GM21447 (cell line): ENCODE measurements around the gene PVALEF.

ENCODE experiments used
- ATAC-seq: cut with Tn5 transposase; IDR thresholded peaks from one replicate; pipeline ENCODE4 v1.9.1; 2021; ENCODE audit not compliant: unreplicated experiment

Gene PVALEF

DNA sequence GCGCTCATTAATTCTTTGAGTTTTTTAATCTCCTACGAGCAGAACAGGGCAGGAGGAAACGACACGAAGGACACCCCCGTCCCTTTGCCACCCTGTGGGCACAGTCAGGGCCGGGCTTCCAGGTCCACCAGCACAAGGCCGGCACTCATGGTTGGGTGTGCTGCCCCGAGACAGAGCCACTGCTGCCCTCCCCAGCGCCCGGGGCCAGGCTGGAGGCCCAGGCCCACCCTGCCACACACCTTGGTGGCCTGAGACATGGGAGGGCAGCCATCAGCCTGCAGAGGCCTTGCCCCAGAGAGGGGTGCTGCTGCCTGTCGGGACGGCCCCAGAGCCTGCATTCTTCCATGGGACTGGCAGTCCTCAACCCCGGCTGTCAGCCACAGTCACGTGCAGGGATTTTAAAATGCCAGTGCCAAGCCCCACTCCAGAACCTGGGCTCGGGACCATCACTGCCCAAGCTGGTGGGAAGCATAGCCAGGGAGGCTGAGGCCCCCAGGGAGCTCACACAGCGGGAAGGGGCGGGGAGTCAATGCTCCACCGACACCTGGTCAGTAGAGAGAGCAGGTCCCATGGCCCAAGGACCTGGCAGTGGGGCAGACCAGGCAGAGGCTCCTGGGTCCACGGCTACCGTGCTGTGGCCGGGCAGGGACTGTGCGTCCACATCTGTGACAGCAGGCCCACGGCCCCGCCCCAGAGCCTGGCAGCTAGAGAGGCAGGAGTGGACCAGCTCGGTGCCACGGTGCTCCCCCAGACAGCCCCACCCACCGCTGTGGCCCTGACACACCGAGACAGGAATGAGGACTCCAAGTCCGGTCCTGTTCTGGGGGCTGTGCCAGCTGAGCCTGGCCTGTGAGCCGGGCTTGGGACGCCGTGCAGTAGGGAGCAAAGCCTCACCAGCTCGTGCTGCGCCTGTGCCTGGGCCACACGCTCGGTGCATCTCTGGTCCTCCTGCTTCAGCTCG lies 29.9 kb downstream of the PVALEF start:
- ATAC-seq, result no peak

DNA sequence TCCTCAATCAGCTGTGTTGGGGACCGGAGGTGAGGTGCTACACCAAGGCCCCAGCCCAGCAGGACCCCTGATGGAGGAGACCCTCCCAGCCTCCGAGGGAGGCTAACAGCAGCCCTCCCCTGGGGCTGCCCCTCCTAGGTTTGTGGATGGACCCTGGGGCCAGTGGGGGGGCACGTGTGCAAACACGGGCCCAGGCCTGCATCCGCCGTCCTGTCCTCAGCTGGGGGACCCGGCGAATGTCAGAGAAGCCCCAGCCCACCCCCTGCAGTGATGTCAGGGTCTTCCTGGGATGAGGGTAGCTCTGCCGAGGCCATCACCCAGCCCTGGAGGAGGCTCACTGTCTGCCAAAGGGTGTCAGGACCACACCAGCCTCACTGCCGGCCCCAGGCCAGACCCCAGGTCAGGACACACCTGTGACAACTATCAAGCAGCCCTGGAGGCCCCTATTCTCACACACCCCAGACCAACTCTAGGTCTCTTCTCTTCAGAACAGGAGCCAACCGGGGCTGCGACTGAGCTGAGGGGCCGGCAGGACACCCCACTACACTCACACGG lies 30.7 kb downstream of the PVALEF start:
- no peak for ATAC-seq

DNA sequence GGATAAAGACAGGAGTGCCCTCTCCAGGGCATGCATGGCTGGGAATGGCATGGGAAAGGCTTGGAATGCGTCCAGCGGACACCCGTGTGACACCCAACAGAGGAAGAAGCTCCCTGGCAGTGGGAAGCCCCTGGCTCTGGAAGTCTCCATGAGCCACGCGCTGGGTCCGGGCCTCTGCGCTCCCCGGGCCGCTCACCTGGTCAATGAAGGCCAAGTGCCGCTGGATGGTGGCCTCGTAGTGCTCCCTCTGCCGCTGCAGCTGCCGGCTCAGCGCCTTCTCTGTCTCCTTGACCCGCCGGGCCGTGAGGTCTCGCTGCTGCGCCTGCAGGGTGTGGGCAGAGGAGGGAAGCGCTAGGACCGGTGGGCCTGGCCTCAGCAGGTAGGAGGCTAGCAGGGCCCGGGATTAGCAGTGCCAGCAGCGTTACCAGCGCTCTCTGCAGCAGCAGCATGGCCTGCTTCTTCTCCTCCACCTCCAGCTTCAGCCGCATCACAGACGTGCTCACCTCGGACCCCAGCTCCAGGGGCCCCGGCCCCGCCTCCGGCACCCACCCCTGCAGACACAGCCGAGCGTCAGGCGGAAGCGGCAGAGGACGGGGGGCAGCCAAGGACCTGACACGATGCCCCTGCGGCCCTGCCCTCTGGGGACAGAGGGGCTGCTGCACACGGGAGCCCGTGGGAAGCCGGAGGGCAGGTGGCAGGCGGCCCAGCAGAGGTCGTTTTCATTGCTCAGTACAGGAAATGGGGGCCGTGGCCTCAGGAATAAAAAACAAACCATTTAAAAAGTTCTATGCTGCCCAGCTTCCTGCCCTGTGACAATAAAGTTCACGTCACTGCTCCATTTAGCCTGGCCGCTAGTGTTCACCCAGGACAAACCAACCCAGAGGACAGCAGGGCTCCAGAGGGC lies 31.4 kb downstream of the PVALEF start:
- no peak for ATAC-seq

- no peak for ATAC-seq
Measured at GRCh38 chr17:81197409-81197795, 32.1 kb downstream of the PVALEF start.

GRCh38 chr17:81197831-81198490 lies 32.7 kb downstream of the PVALEF start:
- ATAC-seq, result no peak

- ATAC-seq, result no peak
Measured at GRCh38 chr17:81198826-81199481, 33.6 kb downstream of the PVALEF start.

DNA sequence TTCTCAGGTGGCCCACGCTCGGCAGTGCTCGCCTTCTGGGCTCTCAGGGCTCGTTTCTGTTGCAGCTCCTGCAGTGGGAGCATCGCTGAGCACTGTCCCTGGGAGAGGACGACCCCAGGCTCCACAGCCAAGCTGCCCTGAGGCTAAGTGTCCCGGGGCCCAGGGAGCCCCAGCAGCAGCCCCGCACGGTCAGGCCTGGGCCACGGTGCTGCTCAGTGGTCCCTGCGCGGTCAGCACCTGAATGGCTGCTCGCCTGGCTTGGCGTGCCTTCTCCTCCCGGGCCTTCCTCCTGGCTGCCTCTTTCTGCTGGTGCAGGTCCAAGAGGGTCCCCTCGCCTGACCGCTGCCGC lies 34.1 kb downstream of the PVALEF start:
- no peak for ATAC-seq

GRCh38 chr17:81200201-81200600 lies 34.9 kb downstream of the PVALEF start:
- ATAC-seq, result no peak

DNA sequence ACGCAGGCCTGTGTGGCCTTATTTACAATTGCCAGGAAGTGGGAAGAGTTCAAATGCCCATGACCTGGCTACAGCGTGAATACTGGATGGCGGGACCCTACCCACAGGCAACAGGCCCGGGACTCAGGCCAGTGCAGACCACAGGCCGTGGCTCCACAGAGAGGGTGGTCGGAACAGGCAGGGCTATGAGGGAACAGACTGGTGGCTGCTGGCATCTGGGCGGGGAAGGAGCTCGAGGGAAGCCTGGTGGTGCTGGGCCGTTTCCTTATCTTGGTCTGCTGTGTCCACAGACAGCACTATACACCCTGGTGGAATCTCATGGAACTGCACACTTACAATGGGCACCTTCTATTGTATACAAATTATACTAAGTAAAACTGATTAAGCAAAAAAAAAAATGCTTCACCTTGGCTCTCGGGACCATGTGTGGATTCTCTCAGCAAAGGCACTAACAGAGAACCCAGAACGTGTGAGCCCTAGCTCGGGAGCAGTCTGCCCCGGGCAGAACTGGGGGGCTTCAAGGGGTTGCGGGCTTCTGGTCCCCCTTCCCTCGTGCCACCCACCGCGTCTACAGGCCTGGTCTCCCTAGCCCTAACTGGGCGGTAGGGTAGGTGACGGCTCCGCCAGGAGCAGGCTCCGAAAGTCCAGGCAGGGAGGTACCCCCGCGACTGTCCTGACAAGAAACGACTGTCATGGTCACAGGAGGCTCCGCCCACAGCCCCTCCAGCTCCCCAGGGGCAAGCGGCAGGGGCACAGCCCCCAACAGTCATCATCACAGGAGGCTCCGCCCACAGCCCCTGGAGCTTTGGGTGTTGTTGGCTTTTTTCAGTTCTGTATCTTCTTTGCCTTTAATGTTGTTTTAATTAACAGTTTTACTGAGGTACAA lies 35.6 kb downstream of the PVALEF start:
- no peak for ATAC-seq

DNA sequence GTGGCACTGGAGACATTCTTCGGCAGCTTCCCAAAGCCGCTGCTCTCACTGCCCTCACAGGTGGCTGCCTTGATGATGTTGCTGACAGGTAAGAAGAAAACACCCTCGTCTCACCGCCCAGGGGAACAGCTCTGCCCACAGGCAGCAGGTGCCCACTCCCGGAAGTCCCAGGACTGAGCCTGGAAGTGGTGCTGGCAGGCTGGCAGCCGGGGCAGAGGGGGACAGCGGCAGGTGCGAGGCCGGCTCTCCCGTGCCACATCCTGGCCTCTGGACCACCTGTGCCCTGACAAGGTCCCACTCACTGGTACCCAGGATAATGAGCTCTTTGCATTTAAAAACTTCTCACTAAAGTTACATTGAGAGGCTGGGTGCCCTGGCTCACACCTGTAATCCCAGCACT lies 37.0 kb downstream of the PVALEF start:
- ATAC-seq, result no peak

DNA sequence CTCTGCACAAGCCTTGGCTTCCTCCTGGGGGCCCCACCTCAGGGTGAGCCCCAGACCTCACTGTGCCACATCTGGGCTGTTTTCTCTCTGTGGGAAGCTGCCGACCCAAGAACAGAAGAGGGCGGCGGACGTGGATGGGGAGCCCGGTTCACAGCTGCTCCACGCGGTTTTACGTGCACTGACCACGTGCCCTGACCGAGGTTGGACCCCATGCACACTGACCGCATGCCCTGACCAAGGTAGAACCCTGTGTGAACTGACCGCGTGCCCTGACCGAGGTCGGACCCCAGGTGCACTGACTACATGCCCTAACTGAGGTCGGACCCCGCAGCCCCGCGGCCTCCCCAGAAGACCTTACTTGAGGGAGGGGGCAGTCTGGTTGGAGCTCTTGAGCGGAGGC lies 37.8 kb downstream of the PVALEF start:
- ATAC-seq, result no peak

GRCh38 chr17:81204578-81204977 lies 39.3 kb downstream of the PVALEF start:
- ATAC-seq, result no peak

DNA sequence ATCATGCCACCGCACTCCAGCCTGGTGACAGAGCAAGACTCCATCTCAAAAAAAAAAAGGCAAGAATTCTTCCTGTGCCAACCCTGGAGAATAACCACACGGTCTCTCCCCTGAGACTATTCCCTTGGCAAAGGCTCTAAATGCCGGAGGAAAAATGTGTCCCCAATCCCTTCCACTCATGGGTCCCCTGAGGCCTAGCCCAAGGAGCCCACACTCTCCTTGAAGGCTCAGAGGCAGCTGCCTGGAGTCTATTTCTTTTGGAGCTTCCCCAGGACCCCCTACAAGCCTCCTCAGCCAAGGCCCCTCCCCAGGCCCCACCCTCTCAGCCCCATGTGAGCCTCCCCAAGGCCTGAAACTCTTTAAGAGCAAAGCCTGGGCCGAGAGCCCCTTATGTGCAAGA lies 40.9 kb downstream of the PVALEF start:
- ATAC-seq, result no peak

DNA sequence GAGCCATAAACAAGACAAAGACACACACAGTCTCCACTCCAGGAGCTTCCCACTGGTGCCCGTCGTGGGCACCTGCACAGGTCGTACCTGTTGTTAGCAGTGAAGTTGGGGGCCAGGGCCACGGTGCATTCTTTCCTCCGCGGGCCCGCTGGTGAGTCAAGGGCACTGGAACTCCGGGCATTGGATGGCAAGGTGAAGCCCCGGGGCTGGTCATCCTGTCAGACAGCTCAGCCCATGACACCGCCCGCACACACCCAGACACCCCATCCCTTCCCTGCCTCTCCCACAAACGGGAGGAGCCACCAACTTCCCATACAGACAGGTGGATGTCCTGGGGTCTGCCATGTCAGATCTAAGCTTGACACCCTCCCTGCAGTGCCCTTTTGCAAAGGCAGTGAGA lies 41.4 kb downstream of the PVALEF start:
- ATAC-seq, result no peak

- no peak for ATAC-seq
Measured at GRCh38 chr17:81207610-81208581, 42.6 kb downstream of the PVALEF start.

GRCh38 chr17:81208651-81209050 lies 43.3 kb downstream of the PVALEF start:
- ATAC-seq, result no peak

DNA sequence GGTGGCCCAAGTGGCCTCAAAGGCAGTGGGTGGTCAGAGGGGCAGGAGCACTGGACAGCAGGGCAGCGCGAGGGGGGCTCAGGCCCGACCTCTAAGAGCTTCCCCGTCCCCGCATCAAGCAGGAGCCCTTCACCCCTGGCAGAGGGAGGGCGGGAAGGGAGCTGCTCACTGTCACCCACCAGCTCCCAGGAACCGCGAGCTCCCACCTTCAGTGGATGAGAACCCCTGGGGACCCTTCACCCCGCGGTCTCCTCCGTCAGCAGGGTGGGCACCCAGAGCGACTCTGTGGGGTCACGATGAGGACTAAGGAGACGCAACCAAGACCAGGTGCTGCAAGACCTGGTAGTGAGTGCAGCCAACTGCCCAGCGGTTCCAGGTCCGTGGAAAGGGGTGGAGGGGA lies 43.8 kb downstream of the PVALEF start:
- ATAC-seq, result no peak

- ATAC-seq, result no peak
Measured at GRCh38 chr17:81210466-81210865, 45.2 kb downstream of the PVALEF start.
